ENCODE data around the gene ARHGEF18.
"Not testable (repeated sequence)": the region's sequence is repeated elsewhere in the genome, so short reads cannot be mapped to it uniquely, and the experiment has no call there.

ARHGEF18 gene

DNA sequence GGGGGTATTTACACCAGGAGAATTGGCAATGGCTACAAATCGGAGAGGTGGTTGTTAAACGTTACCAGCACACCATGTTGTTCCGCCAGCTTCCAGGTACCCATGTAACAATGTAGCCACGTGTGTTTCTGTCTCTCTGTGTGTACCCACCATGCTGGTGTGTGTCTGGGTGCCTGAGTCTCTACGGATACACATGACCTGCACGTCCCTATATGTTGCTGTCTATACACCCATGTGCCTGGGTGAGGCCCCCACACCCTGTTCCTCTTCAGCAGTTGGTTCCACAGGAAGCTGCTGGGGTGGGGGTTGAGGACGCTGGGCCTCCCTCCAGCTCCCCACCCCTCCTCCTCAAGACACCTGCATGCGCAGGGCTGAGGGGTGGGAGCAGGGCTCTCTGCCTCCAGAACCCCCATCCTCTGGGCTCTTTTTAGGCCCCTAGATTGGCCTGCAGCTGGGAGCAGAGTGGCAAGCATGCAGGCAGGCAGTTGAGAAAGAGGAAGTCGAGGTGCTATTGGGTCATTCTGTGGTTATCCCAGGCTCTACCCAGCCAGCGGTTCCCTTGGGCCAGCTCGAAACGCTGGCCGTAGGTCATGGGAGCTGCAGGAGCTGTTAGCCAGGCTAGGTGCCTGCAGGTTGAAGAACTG, at the start of gene ARHGEF18:
TSS of gene ARHGEF18 (plus strand) at position 351 of the 644 bp plus-strand sequence. CDS start 13,954 bp downstream, outside the sequence.
- DNase-seq, result peak; percentile 63

- no peak for DNase-seq
These were observed 47.2 kb upstream of the ARHGEF18 start for GRCh38 chr19:7301525-7301924.

GRCh38 chr19:7303470-7303869, 45.3 kb upstream of the ARHGEF18 start:
- DNase-seq, result no peak

DNA sequence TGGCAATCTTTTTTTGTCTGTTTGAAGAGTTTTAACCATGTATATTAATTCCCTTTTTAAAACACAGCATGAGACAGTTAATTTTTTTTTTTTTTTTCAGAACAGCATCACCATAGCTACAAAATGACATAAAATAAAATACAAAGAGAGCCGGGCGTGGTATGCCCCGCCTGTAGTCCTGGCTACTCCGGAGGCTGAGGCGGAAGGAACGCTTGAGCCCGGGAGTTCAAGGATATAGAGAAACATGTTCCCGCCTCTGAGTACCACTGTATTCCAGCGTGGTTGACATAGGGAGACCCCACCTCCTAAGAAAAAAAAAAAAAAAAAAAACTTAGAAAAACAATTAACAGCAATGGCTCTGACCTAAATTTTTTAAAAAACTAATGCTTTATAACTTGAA, 44.5 kb upstream of the ARHGEF18 start:
- DNase-seq, result no peak

GRCh38 chr19:7307590-7308218, 41.0 kb upstream of the ARHGEF18 start:
- DNase-seq, result no peak

GRCh38 chr19:7308327-7308726, 40.4 kb upstream of the ARHGEF18 start:
- DNase-seq, result not testable (repeated sequence)

- DNase-seq, result no peak
These were observed 36.8 kb upstream of the ARHGEF18 start for GRCh38 chr19:7311911-7312310.

- DNase-seq, result no peak
These were observed 35.9 kb upstream of the ARHGEF18 start for GRCh38 chr19:7312816-7313215.

- no peak for DNase-seq
These were observed 30.6 kb upstream of the ARHGEF18 start for GRCh38 chr19:7318176-7318575.

- no peak for DNase-seq
These were observed 22.4 kb upstream of the ARHGEF18 start for GRCh38 chr19:7326105-7326877.

- no peak for DNase-seq
These were observed 20.9 kb upstream of the ARHGEF18 start for GRCh38 chr19:7327802-7328201.

GRCh38 chr19:7328647-7329046, 20.1 kb upstream of the ARHGEF18 start:
- DNase-seq, result no peak

DNA sequence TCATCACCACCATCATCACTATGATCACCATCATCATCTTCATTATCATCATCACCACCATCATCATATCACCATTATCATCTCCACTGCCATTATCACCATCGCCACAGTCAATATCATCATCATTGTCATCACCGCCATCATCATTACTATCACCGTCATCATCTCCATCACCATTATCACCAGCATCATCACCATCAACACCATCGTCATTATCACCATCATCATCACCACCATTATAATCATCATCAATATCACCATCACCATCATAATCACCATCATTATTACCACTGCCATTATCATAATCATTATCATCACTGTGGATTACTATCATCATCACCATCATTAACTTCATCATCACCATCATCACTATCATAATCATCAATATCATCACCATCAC, 17.3 kb upstream of the ARHGEF18 start:
- DNase-seq, result no peak

DNA sequence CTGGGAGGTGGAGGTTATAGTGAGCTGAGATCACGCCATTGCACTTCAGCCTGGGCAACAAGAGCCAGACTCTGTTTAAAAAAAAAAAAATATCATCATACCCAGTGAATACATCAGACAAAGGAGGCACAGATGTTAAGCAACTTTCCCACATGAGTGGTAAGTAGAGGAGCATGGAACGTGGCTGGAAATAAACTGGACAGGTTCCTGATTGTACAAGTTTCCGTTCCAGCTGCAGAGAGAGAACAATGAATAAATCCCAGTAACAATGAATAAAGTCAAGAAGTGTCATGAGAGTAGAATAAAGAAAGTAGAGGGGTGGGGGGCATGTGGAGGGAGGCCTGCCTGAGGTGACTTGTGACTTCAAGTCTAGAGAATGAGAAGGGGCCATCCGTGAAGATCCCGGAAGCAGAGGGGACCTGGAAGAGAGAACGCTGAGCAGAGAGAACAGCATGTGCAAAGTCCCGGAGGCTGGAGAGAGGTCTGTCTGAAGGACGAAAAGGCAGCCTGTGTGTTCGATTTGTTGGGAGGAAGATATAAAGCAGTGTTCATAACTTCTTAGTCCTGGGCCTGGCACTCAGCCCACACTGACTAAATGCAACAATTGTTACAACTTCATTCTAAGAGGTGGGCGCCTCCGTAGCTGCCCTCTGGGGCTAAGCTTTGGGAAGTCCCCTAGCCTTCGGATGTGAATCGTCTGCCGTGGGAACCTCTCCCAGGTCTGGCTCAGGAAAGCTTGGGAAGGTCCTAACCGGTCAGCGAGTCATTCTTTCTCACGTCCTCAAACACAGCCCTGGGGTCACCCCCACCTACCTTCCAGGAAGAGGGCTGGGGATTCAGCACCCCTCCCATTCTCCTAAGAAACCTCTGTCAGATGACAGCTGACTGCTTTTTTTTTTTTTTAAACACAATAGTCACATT, 15.3 kb upstream of the ARHGEF18 start:
- no peak for DNase-seq

GRCh38 chr19:7336321-7336973, 12.3 kb upstream of the ARHGEF18 start:
- no peak for DNase-seq

GRCh38 chr19:7337380-7338194, 11.2 kb upstream of the ARHGEF18 start:
- no peak for DNase-seq

DNA sequence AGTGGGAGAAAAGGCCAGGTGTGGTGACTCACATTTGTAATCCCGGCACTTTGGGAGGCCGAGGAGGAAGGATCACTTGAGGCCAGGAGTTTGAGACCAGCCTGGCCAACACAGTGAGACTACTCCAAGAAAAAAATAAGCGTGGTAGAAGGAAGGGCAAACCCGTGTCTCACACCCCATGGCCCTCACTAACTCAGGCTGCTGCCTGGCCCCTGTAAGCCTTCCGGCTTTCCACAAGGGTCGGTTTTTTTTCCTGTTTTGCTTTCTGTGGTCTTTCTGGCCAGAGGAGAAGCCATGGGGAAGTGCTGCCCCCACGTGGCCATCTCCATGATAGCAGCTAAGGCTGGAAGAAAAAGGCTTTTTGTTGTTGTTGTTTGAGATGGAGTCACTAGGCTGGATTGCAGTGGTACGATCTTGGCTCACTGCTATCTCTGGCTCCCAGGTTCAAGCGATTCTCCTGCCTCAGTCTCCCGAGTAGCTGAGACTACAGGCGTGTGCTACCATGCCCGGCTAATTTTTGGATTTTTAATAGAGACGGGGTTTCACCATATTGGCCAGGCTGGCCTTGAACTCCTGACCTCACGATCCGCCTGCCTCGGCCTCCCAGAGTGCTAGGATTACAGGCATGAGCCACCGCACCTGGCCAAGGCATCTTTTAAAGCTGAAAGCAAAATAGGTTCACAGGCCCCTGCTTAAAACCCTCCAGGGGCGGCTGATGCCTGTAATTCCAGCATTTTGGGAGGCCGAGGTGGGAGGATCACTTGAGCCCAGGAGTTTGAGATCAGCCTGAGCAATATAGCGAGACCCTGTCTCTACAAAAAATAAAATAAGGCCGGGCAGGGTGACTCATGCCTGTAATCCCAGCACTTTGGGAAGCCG, 7.5 kb upstream of the ARHGEF18 start:
- DNase-seq, result peak; percentile 93

GRCh38 chr19:7342143-7342542, 6.6 kb upstream of the ARHGEF18 start:
- DNase-seq, result no peak

DNA sequence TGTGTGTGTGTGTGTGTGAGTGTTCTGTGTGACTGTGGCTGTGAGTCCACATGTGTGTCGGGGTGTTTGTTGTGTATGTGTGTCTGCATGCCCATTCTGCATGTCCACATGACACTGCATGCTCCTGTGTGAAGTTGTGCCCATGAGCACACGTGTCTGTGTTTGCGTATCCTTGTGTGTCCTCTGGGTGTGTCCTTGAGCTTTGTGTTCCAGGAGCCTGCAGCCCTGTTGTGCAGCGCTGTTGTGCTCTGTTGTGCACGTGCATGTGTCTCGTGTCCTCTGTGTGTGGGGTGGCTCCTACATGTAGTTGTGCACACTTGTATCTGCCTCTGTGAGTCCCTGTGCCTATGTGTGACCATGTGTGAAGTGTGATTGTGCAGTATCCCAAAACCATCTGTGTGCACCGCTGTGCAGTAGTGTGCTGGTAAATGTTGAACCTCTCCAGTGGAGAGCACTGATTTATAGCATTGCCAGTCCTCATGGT, 2.2 kb upstream of the ARHGEF18 start:
- no peak for DNase-seq

- not testable (repeated sequence) for DNase-seq
These were observed 1.7 kb upstream of the ARHGEF18 start for GRCh38 chr19:7346997-7347396.
